ENCODE measurements around the gene INPP4A.

INPP4A gene

GRCh38 chr2:98541906-98542305 lies 97.2 kb downstream of the INPP4A start:
- DNase-seq (ENCODE audit: low spot score), result no peak

GRCh38 chr2:98543214-98543613 lies 98.6 kb downstream of the INPP4A start:
- no peak for DNase-seq (ENCODE audit: low spot score)

- DNase-seq (ENCODE audit: low spot score), result no peak
Measured at GRCh38 chr2:98543842-98544241, 99.2 kb downstream of the INPP4A start.

GRCh38 chr2:98545591-98545990 lies 100.9 kb downstream of the INPP4A start:
- DNase-seq (ENCODE audit: low spot score), result no peak

- no peak for DNase-seq (ENCODE audit: low spot score)
Measured at GRCh38 chr2:98546186-98546585, 101.5 kb downstream of the INPP4A start.

- no peak for DNase-seq (ENCODE audit: low spot score)
Measured at GRCh38 chr2:98547092-98547790, 102.6 kb downstream of the INPP4A start.

GRCh38 chr2:98548920-98549818 lies 104.5 kb downstream of the INPP4A start:
- DNase-seq (ENCODE audit: low spot score), result no peak

- DNase-seq (ENCODE audit: low spot score), result no peak
Measured at GRCh38 chr2:98550165-98550564, 105.5 kb downstream of the INPP4A start.

- no peak for DNase-seq (ENCODE audit: low spot score)
Measured at GRCh38 chr2:98551316-98551715, 106.7 kb downstream of the INPP4A start.

GRCh38 chr2:98552499-98553179 lies 108.0 kb downstream of the INPP4A start:
- DNase-seq (ENCODE audit: low spot score), result no peak

GRCh38 chr2:98554116-98554861 lies 109.6 kb downstream of the INPP4A start:
- no peak for DNase-seq (ENCODE audit: low spot score)

GRCh38 chr2:98555696-98556095 lies 111.0 kb downstream of the INPP4A start:
- DNase-seq (ENCODE audit: low spot score), result no peak

- no peak for DNase-seq (ENCODE audit: low spot score)
Measured at GRCh38 chr2:98556344-98557033, 111.8 kb downstream of the INPP4A start.

- no peak for DNase-seq (ENCODE audit: low spot score)
Measured at GRCh38 chr2:98558852-98559530, 114.3 kb downstream of the INPP4A start.

- DNase-seq (ENCODE audit: low spot score), result no peak
Measured at GRCh38 chr2:98559581-98559980, 114.9 kb downstream of the INPP4A start.

GRCh38 chr2:98560256-98560771 lies 115.7 kb downstream of the INPP4A start:
- DNase-seq (ENCODE audit: low spot score), result no peak

- no peak for DNase-seq (ENCODE audit: low spot score)
Measured at GRCh38 chr2:98561018-98561417, 116.4 kb downstream of the INPP4A start.

- no peak for DNase-seq (ENCODE audit: low spot score)
Measured at GRCh38 chr2:98561902-98562695, 117.4 kb downstream of the INPP4A start.

GRCh38 chr2:98563394-98563793 lies 118.7 kb downstream of the INPP4A start:
- DNase-seq (ENCODE audit: low spot score), result no peak
